ENCODE measurements around the gene DNAJB2.
A peak's percentile ranks its signal among the peaks of the same experiment; 100 is the strongest.
"Not testable (repeated sequence)": the region's sequence is repeated elsewhere in the genome, so short reads cannot be mapped to it uniquely, and the experiment has no call there.

The DNAJB2 gene

GRCh38 chr2:219279151-219279915, at the start of gene DNAJB2:
TSS of gene DNAJB2 (plus strand) at chr2:219279366. CDS start at chr2:219279834, 468 bp downstream.
- DNase-seq = peak; percentile 99

DNA sequence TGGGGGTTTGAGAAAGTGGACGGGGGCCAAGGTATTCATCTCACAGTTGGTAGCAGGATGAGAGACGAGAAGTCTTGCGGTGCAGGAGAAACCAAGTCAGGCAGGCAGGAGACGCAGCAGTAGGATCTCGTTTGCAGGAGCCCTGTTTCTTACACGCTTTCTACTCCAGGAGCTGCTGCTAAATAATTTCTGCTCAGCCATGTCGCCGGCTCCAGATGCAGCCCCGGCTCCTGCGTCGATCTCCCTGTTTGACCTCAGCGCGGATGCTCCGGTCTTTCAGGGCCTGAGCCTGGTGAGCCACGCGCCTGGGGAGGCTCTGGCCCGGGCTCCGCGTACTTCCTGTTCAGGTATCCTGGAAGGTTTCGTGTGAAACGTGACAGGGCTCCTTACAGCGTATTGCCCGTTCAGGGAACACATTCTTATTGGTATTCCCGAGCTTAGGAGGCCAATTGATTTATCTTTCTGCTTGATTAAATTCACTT, 49.1 kb upstream of the DNAJB2 start:
- peak; percentile 65 for DNase-seq

DNA sequence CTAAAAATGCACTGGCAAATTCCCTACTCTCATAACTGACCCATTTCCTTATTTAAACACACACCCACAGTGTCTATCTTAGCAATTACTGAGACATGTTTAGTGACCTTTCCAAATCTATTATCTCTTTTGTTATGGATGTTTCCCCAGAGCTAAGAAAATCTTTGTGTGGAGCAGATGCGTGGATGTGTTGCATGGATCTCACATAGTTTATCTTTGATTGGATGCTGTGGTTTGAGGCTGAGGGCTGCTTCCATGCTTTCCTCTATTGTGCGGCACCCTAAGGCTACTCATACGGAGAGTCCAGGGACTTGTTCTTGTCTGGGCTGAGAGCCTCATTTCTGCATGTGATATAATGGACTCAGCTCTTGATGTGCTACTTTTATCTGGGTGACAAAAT, 44.8 kb upstream of the DNAJB2 start:
- DNase-seq = no peak

GRCh38 chr2:219243291-219243761, 35.8 kb upstream of the DNAJB2 start:
- DNase-seq = no peak

DNA sequence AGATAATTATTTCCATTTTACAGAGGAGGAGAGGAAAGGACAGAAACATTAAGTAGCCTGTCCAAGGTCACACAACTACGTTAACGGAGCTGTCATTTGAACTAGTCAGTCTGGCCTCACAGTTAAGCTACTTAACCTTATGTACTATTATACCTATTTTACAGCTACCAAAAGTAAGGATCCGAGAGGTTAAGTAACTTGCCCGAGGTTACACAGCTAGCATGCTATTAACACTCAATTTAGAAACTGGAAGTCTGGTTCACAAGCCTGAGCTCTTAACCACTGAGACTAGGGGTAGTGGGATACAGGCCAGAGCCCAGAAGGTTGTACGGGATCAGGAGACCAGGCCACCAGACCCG, 34.4 kb upstream of the DNAJB2 start:
- no peak for DNase-seq

- DNase-seq = peak; percentile 93
These were observed 33.8 kb upstream of the DNAJB2 start, which contains the start of the genes GLB1L and STK16 for GRCh38 chr2:219245148-219245898. TSS of gene GLB1L (minus strand) at chr2:219245444. CDS start at chr2:219243573, 1,871 bp downstream. TSS of gene STK16 (plus strand) at chr2:219245479. CDS start at chr2:219246000, 521 bp downstream.

DNA sequence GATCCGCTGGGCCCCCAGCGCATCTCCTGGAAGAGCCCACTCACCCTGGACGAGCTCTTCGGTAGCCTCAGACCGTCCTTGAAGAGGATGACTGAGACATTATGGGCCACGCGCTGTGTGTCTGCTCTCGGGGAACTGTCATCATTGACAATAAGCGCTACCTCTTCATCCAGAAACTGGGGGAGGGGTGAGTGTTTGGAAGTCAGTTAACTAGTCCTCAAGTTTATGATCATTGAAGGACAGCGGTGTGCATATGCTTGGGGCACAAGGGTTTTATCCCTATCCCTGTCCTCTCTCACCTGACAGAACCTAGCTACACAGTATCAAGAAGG, 33.3 kb upstream of the DNAJB2 start:
- no peak for DNase-seq

DNA sequence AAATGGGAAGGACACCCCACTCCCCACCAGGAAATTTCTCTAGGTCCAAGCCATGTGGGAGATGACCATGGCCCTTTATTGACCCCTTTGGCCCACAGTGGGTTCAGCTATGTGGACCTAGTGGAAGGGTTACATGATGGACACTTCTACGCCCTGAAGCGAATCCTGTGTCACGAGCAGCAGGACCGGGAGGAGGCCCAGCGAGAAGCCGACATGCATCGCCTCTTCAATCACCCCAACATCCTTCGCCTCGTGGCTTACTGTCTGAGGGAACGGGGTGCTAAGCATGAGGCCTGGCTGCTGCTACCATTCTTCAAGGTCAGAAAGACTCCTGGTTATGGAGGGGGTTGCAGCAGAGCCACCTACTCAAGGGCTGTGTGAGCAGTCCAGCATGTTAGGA, 32.6 kb upstream of the DNAJB2 start:
- no peak for DNase-seq

DNA sequence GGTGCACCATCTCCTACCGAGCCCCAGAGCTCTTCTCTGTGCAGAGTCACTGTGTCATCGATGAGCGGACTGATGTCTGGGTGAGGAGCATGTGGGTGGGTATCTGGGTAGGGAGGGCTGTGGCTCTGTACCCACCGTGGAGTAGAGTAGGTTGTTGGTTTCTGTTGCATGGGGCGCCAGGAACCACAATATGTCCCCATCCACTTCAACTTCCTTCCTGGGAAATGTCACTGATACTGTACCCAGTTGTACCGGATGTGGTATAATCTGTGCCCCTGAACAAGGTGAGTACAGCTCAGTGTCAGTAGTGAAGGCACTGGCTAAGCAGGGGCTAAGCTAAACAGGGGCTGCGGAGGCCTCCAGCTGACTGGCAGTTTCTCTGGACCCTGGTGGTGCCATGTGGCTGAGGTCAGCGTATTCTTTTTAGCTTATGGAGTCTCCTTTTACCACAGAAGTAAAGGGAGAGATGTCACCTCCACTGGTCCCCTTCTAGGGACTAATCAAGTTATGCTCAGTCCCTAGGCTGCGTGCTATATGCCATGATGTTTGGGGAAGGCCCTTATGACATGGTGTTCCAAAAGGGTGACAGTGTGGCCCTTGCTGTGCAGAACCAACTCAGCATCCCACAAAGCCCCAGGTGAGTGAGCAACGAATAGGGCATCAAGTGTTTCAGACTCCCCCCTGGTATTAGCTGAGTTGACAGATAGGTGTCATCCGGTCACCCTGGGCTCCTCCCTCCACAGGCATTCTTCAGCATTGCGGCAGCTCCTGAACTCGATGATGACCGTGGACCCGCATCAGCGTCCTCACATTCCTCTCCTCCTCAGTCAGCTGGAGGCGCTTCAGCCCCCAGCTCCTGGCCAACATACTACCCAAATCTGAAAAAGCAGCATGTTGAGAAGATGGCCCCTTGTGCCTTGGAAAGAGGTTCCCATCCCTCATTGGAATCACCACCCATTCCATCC, 31.2 kb upstream of the DNAJB2 start:
- DNase-seq = peak; percentile 83

GRCh38 chr2:219248845-219249202, 30.3 kb upstream of the DNAJB2 start:
- no peak for DNase-seq

GRCh38 chr2:219249203-219249980, 29.8 kb upstream of the DNAJB2 start:
- DNase-seq = peak; percentile 62

DNA sequence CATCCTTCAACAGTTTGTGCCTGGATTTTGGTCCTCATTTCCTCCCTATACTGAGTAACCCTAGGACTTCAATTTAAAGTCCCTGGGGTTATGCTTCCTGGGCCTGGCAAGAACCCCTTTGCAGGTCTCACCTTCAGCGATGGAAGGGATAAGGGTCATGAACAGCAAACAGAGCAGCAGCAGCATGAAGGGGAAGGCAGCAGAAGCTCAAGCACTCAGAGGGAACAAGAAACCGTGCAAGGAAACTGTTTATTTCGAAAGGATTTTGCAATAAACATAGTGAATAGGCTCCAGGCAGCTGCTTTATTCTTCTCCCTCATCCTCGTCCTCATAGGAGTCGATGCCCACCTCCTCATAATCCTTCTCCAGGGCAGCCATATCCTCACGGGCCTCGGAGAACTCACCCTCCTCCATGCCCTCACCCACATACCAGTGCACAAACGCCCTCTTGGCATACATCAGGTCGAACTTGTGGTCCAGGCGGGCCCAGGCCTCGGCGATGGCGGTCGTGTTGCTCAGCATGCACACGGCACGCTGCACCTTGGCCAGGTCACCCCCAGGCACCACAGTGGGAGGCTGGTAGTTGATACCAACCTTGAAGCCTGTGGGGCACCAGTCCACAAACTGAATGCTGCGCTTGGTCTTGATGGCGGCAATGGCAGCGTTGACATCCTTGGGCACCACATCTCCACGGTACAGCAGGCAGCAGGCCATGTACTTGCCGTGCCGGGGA, 29.0 kb upstream of the DNAJB2 start:
- DNase-seq = no peak

DNA sequence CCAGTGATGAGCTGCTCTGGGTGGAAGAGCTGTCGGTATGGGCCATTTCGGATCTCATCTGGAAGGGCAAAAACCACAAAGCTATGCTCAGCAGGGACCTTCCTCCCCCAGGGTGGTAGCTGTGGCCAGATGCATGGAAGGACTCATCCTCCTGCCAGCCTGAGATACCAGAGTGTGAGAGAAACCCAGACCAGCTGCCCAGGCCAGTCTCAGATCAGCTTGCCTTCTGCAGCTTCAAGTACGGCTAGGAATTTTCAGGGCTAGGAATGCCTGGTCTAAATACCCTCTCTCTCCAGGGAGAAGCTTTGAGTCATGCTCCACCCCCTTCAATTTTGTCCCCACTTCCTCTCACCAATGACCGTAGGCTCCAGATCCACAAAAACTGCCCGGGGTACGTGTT, 27.5 kb upstream of the DNAJB2 start:
- DNase-seq = no peak

DNA sequence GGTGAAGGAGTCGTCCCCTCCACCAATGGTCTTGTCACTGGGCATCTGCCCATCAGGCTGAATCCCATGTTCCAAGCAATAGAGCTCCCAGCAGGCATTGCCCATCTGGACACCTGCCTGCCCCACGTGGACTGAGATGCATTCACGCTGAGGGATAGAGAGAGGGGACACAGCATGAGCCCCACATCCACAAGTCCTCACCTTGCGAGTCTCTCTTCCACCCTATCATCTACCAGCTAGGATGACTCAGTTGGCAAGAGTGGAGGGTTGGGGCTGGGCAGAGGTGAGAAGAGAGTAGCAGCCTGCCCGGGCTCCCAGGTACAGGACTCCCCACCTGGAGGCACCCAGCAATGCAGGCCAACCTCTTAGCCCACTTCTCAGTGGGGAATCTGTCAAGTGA, 27.1 kb upstream of the DNAJB2 start:
- peak; percentile 34 for DNase-seq

DNA sequence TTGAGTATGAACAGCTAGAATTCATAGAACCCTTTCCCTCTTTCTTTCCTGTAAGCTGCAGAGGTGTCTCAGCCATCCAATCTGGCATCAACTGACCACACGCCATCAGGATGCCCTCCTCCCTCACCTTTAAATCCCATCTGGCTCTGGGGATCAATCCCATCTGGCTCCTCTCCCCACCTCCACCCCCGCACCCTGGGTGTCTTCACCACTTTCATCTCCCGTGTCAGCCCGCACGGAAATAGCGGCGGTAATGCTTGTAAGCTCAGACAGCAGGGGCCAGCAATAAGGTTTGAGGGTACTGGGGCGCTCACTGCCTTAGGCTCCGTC, 26.6 kb upstream of the DNAJB2 start:
- no peak for DNase-seq

DNA sequence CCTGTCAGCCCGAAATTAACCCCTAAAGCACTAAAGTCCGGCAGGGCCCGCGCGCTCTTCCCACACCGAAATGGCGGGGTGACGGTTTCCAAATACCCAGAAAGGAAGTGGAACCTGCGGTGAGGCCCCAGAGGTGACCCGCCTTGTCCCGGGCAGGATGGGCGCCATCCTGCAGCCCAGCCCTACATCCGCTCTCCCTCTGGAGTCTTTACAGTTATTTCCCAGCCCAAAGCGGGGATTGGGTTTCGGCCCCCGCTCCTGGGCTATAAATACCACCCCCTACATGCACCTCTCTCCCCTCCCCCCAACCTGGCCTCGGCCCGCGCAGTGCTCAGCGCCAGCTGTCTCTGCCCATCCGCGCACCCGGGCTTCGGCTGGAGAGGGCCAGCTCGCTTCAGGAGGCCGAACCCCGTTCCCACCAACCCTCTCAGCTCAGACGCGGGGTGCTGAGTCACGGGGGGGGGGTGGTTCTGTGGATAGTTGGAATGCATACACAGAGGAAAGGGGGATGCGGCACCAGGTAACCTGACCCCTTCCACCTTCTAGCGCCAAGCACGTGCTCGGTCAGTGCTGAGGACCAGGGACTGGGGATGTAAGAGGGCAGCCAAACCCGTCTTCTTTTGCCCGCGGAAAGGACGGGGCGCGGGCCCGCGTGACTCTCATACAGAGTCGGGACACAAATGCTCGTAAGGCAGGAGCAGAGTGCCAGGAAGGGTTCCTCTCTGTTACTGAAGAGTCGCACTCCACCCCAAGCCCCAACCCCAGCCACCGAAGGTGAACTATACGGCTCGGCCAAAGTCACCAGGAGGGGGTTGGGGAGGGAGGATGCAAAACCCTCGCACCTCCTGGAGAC, 26.0 kb upstream of the DNAJB2 start, which contains the start of gene TUBA4B:
TSS of gene TUBA4B (plus strand) at position 344 of the 853 bp plus-strand sequence. CDS start at position 509, 165 bp downstream.
- peak; percentile 68 for DNase-seq

GRCh38 chr2:219253753-219254589, 25.2 kb upstream of the DNAJB2 start, which contains the start of gene TUBA4A:
TSS of gene TUBA4A (minus strand) at chr2:219253918. CDS start at chr2:219253858, 60 bp downstream.
- peak; percentile 91 for DNase-seq

DNA sequence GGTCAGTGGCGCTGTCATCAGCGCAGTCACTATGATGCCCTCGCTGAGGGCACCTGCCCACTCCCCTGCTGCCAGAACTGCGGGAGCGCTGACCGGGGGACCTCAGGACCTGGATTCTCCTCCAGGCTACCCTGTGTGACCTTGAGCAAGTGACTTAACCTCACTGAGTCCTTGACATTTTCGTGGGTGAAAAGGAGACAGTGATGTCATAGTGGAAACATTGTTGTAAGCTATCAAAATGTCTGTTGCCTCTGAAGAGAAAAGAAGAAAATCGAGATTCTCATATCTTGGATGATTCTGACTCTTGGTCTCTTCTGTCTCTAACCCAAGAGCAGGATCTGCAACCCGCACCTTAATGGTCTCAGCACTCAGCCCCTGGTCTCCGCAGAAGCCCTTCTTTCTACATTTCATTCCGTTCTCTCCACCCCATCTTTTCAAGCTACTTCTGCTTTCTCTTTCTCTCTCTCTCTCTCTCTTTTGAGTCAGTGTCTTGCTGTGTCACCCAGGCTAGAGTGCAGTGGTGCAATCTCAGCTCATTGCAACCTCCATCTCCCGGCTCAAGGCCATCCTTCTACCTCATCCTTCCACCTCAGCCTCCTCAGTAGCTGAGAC, 24.5 kb upstream of the DNAJB2 start:
- DNase-seq = peak; percentile 64

DNA sequence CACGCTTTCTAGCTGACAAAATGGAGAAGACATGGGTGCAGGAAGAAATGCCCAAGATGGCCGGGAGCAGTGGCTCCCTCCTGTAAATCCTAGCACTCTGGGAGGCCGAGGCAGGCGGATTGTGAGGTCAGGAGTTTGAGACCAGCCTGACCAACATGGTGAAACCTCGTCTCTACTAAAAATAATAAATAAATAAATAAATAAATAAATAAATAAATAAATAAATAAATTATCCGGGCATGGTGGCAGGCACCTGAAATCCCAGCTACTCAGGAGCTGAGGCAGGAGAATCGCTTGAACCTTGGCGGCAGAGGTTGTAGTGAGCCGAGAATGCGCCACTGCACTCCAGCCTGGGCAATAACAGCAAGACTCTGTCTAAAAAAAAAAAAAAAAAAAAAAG, 20.2 kb upstream of the DNAJB2 start:
- not testable (repeated sequence) for DNase-seq
